Mononuclear cell (primary cell): ENCODE data around the gene VTA1. TPM values are rescaled to one million over a fixed set of nuclear protein-coding genes. Genes with fewer than 3 reads are reported as not detected.
"Not testable (repeated sequence)": the region's sequence is repeated elsewhere in the genome, so short reads cannot be mapped to it uniquely, and the experiment has no call there.

Experiments
- H3K27me3 ChIP-seq: 2 replicates; pipeline ENCODE4 v1.6.0; 2011; ENCODE audit warnings: low read length, control low read depth; ENCODE audit not compliant: insufficient read depth
- H3K4me1 ChIP-seq: 2 replicates; pipeline ENCODE4 v1.5.1; 2011; ENCODE audit warnings: mild to moderate bottlenecking, low read length, control low read depth; ENCODE audit not compliant: insufficient read depth
- H3K4me3 ChIP-seq: 2 replicates; pipeline ENCODE4 v1.5.1; 2011; ENCODE audit warnings: mild to moderate bottlenecking, low read length, moderate library complexity
- H3K9me3 ChIP-seq: 2 replicates; pipeline ENCODE4 v1.5.1; 2011; ENCODE audit warnings: low read depth, mild to moderate bottlenecking, control low read depth, low read length
- total RNA-seq: library from RNA; depleted of rRNA; stranded (reverse); fragments of >200 nt; gene quantifications from one replicate; pipeline ENCODE4 v1.2.3, GENCODE V29; 2012

Gene VTA1
- total RNA-seq, 1 donor, result 19.5 TPM

DNA sequence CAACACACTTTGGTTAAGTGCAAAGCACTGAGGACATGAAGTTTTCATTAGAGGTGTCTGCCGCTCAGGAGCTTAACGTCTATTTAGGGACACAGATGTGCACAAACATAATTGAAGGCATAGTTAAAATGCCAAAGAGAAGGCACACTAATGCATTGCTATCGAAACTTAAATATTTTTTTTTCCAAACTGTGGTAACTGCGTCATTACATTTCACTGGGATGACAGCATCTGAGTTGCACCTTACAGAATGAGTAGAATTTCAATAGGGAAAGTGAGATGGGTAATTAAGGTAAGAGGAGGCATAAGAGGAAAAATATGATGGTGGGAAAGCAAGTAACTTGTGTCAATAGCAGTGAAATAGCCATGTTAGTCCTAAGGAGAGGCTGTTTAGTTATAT is 79.7 kb downstream of the VTA1 start:
- Histone ChIP-seq H3K27me3 (no peaks in the 10 kb centered on the region), H3K4me1 (no peaks in the 10 kb centered on the region), H3K9me3 (no peaks in the 10 kb centered on the region), H3K4me3 (no peak overlapping the region)

DNA sequence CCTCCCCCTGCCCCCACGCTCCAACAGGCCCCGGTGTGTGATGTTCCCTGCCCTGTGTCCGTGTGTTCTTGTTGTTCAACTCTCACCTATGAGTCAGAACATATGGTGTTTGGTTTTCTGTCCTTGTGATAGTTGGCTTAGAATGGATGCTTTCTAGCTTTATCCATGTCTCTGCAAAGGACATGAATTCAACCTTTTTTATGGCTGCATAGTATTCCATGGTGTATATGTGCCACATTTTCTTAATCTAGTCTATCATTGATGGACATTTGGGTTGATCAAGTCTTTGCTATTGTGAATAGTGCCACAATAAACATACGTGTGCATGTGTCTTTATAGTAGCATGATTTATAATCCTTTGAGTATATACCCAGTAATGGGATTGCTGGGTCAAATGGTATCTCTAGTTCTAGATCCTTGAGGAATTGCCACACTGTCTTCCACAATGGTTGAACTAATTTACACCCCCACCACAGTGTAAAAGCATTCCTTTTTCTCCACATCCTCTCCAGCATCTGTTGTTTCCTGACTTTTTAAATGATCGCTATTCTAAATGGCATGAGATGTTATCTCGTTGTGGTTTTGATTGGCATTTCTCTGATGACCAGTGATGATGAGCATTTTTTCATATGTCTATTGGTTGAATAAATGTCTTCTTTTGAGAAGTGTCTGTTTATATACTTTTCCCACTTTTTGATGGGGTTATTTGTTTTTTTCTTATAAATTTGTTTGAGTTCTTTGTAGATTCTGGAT is 82.6 kb downstream of the VTA1 start:
- not testable (repeated sequence) for H3K4me3 ChIP-seq, H3K4me1 ChIP-seq, H3K27me3 ChIP-seq, H3K9me3 ChIP-seq

DNA sequence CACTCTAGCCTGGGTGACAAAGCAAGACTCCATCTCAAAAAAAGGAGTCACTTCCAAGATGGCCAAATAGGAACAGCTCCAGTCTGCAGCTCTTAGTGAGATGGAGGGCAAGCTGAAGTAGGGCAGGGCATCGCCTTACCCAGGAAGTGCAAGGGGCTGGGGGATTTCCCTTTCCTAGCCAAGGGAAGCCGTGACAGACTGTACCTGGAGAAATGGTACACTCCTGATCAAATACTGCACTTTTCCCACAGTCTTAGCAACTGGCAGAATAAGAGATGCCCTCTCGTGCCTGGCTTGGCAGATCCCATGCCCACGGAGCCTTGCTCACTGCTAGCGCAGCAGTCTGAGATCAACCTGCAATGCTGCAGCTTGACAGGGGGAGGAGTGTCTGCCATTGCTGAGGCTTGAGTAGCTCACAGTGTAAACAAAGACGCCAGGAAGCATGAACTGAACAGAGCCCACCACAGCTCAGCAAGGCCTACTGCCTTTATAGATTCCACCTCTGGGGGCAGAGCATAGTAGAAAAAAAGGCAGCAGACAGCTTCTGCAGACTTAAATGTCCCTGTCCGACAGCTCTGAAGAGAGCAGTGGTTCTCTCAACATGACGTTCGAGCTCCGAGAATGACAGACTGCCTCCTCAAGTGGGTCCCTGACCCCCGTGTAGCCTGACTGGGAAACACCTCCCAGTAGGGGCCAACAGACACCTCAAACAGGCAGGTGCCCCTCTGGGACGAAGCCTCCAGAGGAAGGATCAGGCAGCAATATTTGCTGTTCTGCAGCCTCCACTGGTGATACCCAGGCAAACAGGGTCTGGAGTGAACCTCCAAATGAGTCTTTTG is 85.4 kb downstream of the VTA1 start:
- not testable (repeated sequence) for H3K9me3 ChIP-seq, H3K4me1 ChIP-seq, H3K4me3 ChIP-seq, H3K27me3 ChIP-seq

DNA sequence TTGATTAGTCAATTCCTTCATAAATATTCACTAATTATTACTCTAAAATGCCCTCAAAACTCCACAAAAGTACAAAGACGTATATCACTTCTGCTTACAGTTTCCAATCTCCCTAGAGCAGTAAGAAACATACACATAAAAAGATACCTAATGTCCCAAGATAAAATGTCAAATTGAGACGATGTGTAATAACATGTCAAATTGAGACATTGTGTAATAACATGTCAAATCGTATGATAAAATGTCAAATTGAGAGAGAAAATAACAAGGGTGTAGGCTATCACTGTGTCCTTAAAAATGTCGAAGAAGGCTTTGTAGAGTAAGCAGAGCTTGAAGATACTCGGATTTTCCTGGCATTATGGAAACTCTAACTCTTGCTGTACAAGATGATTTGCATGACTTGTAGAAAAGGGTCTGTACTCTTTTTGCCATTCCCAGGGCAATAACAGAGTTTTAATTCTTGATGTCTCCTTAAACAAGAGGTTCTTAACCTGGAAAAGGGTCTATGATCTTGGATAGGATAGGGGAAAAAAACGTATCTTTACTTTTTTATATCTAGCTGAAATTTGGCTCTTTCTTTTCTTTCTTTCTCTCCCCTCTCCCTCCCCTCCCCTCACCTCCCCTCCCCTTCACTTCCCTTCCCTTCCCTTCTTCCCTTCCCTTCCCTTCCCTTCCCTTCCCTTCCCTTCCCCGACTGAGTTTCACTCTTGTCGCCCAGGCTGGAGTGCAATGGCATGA is 87.1 kb downstream of the VTA1 start:
- Histone ChIP-seq H3K4me1 (no peaks in the 10 kb centered on the region), H3K9me3 (no peaks in the 10 kb centered on the region), H3K4me3 (no peak overlapping the region), H3K27me3 (no peaks in the 10 kb centered on the region)

DNA sequence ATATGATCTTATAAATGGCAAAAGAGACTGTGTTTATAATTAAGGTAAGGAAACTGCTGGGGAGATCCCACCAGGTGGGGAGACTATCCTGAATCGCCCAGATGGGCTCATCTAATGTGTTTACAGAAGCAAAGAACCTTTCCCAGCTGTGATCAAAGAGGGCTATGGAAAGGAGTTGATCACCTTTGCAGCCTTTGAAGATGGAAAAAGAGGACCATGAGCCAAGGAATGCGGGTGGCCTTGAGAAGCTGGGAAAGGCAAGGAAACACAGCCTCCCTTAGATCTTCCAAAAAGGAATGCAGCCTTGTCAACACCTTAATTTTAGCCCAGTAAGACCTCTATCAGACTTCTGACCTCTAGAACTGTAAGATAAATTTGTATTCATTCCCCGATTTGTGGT is 88.2 kb downstream of the VTA1 start:
- Histone ChIP-seq H3K4me3 (no peak overlapping the region), H3K27me3 (no peaks in the 10 kb centered on the region), H3K9me3 (no peaks in the 10 kb centered on the region), H3K4me1 (no peaks in the 10 kb centered on the region)

DNA sequence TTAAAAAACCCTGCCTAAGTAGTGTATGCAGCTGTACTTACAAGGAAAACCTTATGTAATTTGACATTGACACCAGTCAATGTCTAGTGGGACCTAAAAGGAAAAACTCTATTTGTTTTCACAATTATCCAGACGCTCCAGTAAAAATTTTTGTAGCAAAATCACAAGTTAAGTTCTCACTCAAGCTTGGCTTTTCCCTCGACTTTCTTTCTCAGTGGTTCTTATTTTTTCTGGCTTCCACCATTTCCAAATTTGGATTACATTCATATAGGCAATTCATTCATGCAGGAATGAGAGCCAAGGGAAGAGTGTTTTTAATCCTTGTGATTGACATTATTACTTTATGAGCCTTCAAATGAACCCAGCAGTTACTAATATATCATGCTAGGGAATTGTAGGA is 88.7 kb downstream of the VTA1 start:
- Histone ChIP-seq H3K4me3 (no peak overlapping the region), H3K4me1 (no peaks in the 10 kb centered on the region), H3K27me3 (no peaks in the 10 kb centered on the region), H3K9me3 (no peaks in the 10 kb centered on the region)

DNA sequence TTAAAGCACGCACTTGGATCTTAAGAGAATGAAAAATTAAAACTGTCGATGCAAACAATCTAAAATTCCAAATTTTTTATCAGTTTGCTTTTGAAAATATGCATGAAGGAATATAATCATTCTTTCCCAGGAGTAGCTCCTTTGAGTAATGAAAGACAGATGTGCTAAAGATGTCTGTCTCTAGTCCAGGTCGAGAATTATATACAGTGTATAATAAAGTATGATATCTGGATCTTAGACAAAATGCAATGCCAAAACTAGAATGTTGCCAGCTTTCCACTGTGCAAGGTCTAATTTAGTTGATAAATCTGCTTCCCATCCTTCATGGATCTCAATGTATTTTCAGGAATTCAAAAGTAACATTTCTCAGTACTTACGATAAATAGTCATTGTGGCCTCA is 89.6 kb downstream of the VTA1 start:
- Histone ChIP-seq H3K4me1 (no peaks in the 10 kb centered on the region), H3K9me3 (no peaks in the 10 kb centered on the region), H3K4me3 (no peak overlapping the region), H3K27me3 (no peaks in the 10 kb centered on the region)

DNA sequence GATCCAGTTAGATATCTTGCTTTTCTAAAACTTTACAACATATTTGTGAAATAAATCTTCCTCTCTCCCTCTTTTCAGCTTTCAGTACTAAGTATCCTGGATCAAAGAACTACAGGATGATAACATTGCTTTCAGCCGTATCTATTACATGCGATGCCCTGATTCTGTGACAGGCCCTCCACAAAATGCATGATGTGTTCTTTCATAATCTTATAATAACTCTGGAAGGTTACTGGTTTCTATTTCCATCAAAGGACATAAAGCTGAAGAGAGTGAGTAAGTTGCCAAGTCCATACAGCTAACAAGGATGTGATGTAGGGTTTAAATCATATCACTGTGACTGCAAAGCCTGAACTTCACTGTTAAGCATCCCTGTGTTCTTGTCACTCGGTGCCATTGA is 91.8 kb downstream of the VTA1 start:
- Histone ChIP-seq H3K9me3 (no peaks in the 10 kb centered on the region), H3K27me3 (no peaks in the 10 kb centered on the region)

DNA sequence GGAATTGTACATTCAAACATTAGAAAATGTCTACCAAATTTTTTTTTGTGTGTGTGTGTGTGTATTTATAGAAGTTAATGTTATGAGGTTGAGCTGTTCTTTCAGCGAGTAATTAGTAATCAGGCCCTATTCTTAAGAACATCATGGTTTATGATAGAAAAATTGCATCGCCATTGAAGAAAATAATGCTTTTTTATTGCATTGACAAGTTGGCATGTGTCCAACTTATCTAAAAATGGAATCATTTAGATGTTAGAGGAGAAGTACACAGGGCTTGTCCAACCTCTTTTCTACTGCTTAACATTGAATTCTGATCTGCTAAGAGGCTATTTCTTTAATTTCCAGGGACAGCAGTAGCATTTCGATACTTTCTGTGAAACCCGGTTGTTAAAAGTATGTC is 93.1 kb downstream of the VTA1 start:
- Histone ChIP-seq H3K4me3 (no peak overlapping the region), H3K4me1 (no peaks in the 10 kb centered on the region), H3K9me3 (no peaks in the 10 kb centered on the region), H3K27me3 (no peaks in the 10 kb centered on the region)

More for the DNA sequence above, 91.8 kb downstream of the VTA1 start:
- Histone ChIP-seq H3K4me3 (no peak overlapping the region), H3K4me1 (no peaks in the 10 kb centered on the region)

DNA sequence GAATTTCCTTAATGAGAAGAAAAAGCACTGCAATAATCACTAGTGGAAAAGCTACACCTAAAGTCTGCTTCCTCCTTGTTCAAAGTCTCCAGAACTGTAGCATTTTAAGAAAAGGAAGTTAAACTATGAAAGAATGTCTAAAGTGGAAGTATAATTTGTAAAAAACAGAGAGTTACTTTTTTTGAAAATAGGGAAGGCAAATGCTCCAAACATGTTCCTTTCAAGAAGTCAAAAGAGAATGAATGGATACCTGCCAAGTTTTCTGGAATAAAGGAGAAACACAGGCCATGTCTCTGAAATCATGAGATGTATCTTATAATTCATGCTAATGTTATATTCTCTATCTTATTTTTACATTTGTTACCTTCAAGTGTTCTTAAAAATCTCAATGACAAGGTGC is 94.0 kb downstream of the VTA1 start:
- H3K4me3 ChIP-seq, result no peak overlapping the region
- H3K9me3 ChIP-seq, result no peaks in the 10 kb centered on the region
- H3K27me3 ChIP-seq, result no peaks in the 10 kb centered on the region
- H3K4me1 ChIP-seq, result no peaks in the 10 kb centered on the region

DNA sequence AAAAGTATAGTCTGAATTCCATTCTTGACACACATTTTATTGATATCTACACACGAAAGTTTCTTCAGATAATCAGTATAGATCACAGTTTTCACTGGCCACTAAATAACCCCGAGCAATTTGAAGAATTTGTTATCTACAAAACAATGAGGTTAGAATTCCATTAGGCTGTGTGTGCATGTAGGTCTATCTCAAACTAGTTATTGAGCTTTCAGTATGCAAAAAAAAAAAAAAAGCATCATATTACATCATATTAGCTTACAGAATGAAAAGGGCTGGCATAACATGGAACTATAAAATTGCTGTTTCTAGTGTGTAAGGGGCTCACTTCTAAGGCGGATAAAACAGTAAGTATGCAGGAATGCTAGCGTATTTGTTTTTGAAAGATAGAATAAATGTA is 95.2 kb downstream of the VTA1 start:
- Histone ChIP-seq H3K4me3 (no peak overlapping the region), H3K9me3 (no peaks in the 10 kb centered on the region), H3K4me1 (no peaks in the 10 kb centered on the region), H3K27me3 (no peaks in the 10 kb centered on the region)

DNA sequence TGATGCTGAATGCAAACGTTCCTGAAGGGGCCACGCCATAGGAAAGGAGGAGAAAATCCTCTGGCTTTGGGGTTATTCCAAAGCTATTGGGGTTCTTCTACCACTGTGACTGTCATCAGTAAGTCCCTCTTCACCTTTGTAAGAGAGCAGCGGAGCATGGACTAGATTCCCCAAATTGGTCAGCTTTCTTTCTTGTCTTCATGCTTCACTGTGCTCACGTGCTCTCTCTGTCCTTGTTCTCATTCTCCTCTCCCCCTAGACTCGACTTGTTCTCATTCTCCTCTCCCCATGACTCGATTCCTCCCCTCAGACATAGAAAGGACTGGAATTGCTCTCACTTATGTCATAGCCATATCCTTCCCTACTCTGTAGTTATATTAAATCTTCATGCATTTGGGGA is 99.9 kb downstream of the VTA1 start:
- no peaks in the 10 kb centered on the region for H3K27me3 ChIP-seq
- H3K4me1 ChIP-seq, result no peaks in the 10 kb centered on the region
- no peak overlapping the region for H3K4me3 ChIP-seq
- H3K9me3 ChIP-seq, result no peaks in the 10 kb centered on the region

DNA sequence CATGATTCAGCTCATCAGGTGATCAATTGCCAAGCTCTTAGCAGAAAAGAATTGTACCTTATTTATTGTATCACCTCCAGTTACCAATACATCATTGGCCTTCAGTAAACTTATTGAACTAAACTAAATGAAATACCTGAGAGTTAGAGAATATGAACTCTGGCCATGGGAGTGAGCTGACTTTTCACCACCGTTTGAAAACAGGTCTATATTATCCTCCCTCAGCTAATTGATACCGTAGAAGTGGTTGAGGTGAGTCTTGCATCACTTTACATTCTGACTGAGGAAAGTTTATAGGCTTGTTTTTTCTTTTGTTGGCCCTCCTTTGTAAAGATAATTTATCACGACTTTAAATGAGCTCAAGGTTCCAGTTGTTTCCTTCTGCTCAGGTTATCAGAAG is 102.2 kb downstream of the VTA1 start:
- Histone ChIP-seq H3K9me3 (no peaks in the 10 kb centered on the region), H3K4me1 (no peaks in the 10 kb centered on the region), H3K4me3 (no peak overlapping the region), H3K27me3 (no peaks in the 10 kb centered on the region)

DNA sequence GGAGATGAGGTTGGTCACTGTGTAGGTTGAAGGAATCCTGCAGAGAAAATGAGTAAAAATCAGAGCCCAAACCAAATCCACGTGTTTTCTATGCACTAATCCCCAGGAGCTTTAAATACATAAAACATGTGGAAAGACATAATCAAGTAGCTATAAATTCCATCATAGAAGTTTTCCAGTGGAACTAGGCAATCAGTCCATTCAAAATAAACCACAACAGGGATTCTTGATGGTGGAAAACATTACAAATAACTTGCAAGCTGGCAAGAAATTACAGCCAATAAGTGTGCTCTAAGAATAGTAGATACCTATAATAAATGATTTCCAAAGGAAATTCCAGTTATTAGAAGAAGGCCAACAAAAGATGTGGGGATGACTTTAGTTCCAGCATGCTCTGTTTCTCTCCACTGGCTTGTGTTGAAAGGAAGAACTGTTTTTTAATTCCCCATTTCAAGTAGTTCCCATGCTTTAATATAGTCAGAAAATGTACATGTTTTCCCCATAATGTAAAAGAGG is 104.9 kb downstream of the VTA1 start:
- H3K9me3 ChIP-seq, result no peaks in the 10 kb centered on the region
- H3K27me3 ChIP-seq, result no peaks in the 10 kb centered on the region
- H3K4me1 ChIP-seq, result no peaks in the 10 kb centered on the region
- H3K4me3 ChIP-seq, result no peak overlapping the region

DNA sequence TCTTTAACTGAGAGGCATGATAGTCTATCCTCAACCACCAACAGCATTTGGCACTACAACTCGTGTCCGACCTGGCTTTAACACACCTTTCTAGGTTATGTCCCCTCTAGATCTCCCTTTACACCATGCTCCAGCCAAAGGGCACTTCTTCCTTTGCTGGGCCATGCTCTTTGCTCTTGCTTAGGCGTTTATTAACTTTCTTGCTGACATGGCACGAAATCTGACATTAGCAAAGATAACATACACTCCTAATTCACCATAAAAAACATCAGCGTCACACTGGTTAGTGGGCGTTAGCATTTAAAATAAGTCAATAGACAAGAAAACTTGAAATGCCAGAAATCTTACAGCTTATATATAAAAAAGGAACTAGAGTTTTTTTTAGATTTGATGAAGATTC is 107.5 kb downstream of the VTA1 start:
- no peaks in the 10 kb centered on the region for H3K9me3 ChIP-seq
- H3K4me3 ChIP-seq, result no peak overlapping the region
- no peaks in the 10 kb centered on the region for H3K27me3 ChIP-seq
- H3K4me1 ChIP-seq, result no peaks in the 10 kb centered on the region
